ENCODE measurements around the gene CTXND1. TPM values are rescaled to one million over a fixed set of nuclear protein-coding genes. Genes with fewer than 3 reads are reported as not detected.

Gene CTXND1
- polyA plus RNA-seq, 2 of the 4 experiments (the other 2 are of a cell fraction): not detected

- FAIRE-seq (no peak), ATAC-seq (no peak; a peak in 1 of 6 replicates), DNase-seq (ENCODE audit: low read depth in 1 of 2, low spot score in 1 of 2) (no peak)
- POLR2A ChIA-PET: no interaction called here
- Histone ChIP-seq H3K4me2 (no peak overlapping the region), H3K4me3 (no peak overlapping the region), H3K9me3 (no peaks in the 10 kb centered on the region), H3K27ac (no peak overlapping the region), H3K4me1 (no peaks in the 10 kb centered on the region)
- WGBS (ENCODE audit: missing lambda C conversion rate): 38% methylated on average over 1 of the region's 2 CpGs
- CTCF ChIA-PET: interaction anchor here (1.5 kb wide), 1 partner anchor 209 kb away, joined by 3 read pairs; no protein-coding TSS in a partner anchor
- TF ChIP-seq ZFP36 (IDR thresholded peaks at IDR 0.05; ENCODE audit: borderline replicate concordance, partially characterized antibody) (no peak), HMGXB4 (CRISPR knock-in tag; IDR thresholded peaks at IDR 0.05; ENCODE audit: borderline replicate concordance) (no peak), CHD4 (IDR thresholded peaks at IDR 0.05; ENCODE audit: borderline replicate concordance) (no peak), HOXB13 (CRISPR knock-in tag; IDR thresholded peaks at IDR 0.05; ENCODE audit: low read depth) (no peak), MAFK (IDR thresholded peaks at IDR 0.05; ENCODE audit: partially characterized antibody) (no peak), MYC (IDR thresholded peaks at IDR 0.05; ENCODE audit: borderline replicate concordance, low read length) (no peak), SMC3 (IDR thresholded peaks at IDR 0.05) (no peak), POLR2A (IDR thresholded peaks at IDR 0.05; ENCODE audit: low read length) (no peak), EHF (CRISPR knock-in tag; IDR thresholded peaks at IDR 0.05) (no peak), ZSCAN20 (CRISPR knock-in tag; IDR thresholded peaks at IDR 0.05) (no peak), RFX5 (IDR thresholded peaks at IDR 0.05) (no peak), ZNF302 (CRISPR knock-in tag; IDR thresholded peaks at IDR 0.05) (no peak), POLR2AphosphoS2 (conservative IDR thresholded peaks at IDR 0.05; ENCODE audit: low read length) (no peak), ZC3H11A (IDR thresholded peaks at IDR 0.05) (no peak), NPAS2 (CRISPR knock-in tag; IDR thresholded peaks at IDR 0.05; ENCODE audit: borderline replicate concordance) (no peak), CBX8 (IDR thresholded peaks at IDR 0.05) (no peak)
Observed at GRCh38 chr15:80202016-80202315, 50.0 kb downstream of the CTXND1 start.

GRCh38 chr15:80201256-80202015, 50.6 kb downstream of the CTXND1 start:
- 63% methylated on average over 26 of the region's 26 CpGs for WGBS (ENCODE audit: missing lambda C conversion rate)
- ChIA-PET CTCF (interaction anchor here (1.5 kb wide), 1 partner anchor 208 kb away, joined by 3 read pairs; no protein-coding TSS in a partner anchor), POLR2A (no interaction called here)
- Histone ChIP-seq H3K9me3 (no peaks in the 10 kb centered on the region), H3K4me3 (no peak overlapping the region), H3K4me1 (no peaks in the 10 kb centered on the region), H3K27ac (no peak overlapping the region), H3K4me2 (no peak overlapping the region)
- ATAC-seq (no peak; a peak in 1 of 6 replicates), DNase-seq (ENCODE audit: low read depth in 1 of 2, low spot score in 1 of 2) (no peak), FAIRE-seq (no peak)
- TF ChIP-seq FOXS1 (CRISPR knock-in tag; IDR thresholded peaks at IDR 0.05) (no peak), CBX2 (IDR thresholded peaks at IDR 0.05; ENCODE audit: borderline replicate concordance, low read depth) (no peak), BHLHE40 (IDR thresholded peaks at IDR 0.05; ENCODE audit: low read depth, low read length) (no peak), EHMT2 (IDR thresholded peaks at IDR 0.05; ENCODE audit: low read depth) (no peak), TP53 (CRISPR knock-in tag; IDR thresholded peaks at IDR 0.05) (no peak), ZSCAN20 (CRISPR knock-in tag; IDR thresholded peaks at IDR 0.05) (no peak), HES2 (IDR thresholded peaks at IDR 0.05) (no peak), MAZ (IDR thresholded peaks at IDR 0.05; ENCODE audit: borderline replicate concordance, low read depth, low read length) (no peak), HDAC2 (IDR thresholded peaks at IDR 0.05) (no peak), JUN (IDR thresholded peaks at IDR 0.05) (no peak), TFCP2L1 (CRISPR knock-in tag; IDR thresholded peaks at IDR 0.05) (no peak), POLR2AphosphoS2 (conservative IDR thresholded peaks at IDR 0.05; ENCODE audit: low read length) (no peak), MYC (IDR thresholded peaks at IDR 0.05; ENCODE audit: borderline replicate concordance, low read length) (no peak)
- TF ChIP-seq, protein P1, sequence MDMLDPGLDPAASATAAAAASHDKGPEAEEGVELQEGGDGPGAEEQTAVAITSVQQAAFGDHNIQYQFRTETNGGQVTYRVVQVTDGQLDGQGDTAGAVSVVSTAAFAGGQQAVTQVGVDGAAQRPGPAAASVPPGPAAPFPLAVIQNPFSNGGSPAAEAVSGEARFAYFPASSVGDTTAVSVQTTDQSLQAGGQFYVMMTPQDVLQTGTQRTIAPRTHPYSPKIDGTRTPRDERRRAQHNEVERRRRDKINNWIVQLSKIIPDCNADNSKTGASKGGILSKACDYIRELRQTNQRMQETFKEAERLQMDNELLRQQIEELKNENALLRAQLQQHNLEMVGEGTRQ (IDR thresholded peaks at IDR 0.05): no peak
